Left kidney (tissue), 8 donors: ENCODE results near the gene ANKRD28. TPM values are rescaled to one million over a fixed set of nuclear protein-coding genes. Genes with fewer than 3 reads are reported as not detected.
"Not testable (repeated sequence)": the region's sequence is repeated elsewhere in the genome, so short reads cannot be mapped to it uniquely, and the experiment has no call there.

Source experiments
- DNase-seq: peaks from one replicate; pipeline ENCODE4 v3.0.0-alpha.2; 2013
- long read RNA-seq, 8 donors: transcript quantifications; one replicate each; lab custom pipeline, GENCODE V29; 2026
- polyA plus RNA-seq: library from polyadenylated mRNA; unstranded; fragments of 120-200 nt; gene quantifications from one replicate; pipeline ENCODE4 v1.2.1, GENCODE V29; 2013; ENCODE audit not compliant: insufficient read length

The ANKRD28 gene
- polyA plus RNA-seq = 63.2 TPM
- long read RNA-seq, donor 1, full-length matches to known transcripts = 4 of 4 reads
- long read RNA-seq, donor 1, partial matches to known transcripts = 0 of 4 reads
- long read RNA-seq, donor 1, other reads (novel, unspliced or antisense) = 0 of 4 reads
- long read RNA-seq, donor 2, partial matches to known transcripts = 13 of 13 reads
- long read RNA-seq, donor 2, other reads (novel, unspliced or antisense) = 0 of 13 reads
- long read RNA-seq, donor 3 = 0 reads
- long read RNA-seq, donor 4 = 0 reads
- long read RNA-seq, donor 5, full-length matches to known transcripts = 3 of 3 reads
- long read RNA-seq, donor 5, partial matches to known transcripts = 0 of 3 reads
- long read RNA-seq, donor 5, other reads (novel, unspliced or antisense) = 0 of 3 reads
- long read RNA-seq, donor 6, full-length matches to known transcripts = 2 of 2 reads
- long read RNA-seq, donor 6, partial matches to known transcripts = 0 of 2 reads
- long read RNA-seq, donor 6, other reads (novel, unspliced or antisense) = 0 of 2 reads
- long read RNA-seq, donor 7, full-length matches to known transcripts = 1 of 1 reads
- long read RNA-seq, donor 7, partial matches to known transcripts = 0 of 1 reads
- long read RNA-seq, donor 7, other reads (novel, unspliced or antisense) = 0 of 1 reads
- long read RNA-seq, donor 8, full-length matches to known transcripts = 1 of 1 reads
- long read RNA-seq, donor 8, partial matches to known transcripts = 0 of 1 reads
- long read RNA-seq, donor 8, other reads (novel, unspliced or antisense) = 0 of 1 reads

GRCh38 chr3:15797642-15798303, at the start of gene ANKRD28:
Gene ANKRD28, minus strand, starts transcription at chr3:15797979. Its CDS starts 1,458 bp downstream, at chr3:15796521.
- peak; percentile 46 for DNase-seq

GRCh38 chr3:15847239-15847638, 49.5 kb upstream of the ANKRD28 start:
- no peak for DNase-seq

- DNase-seq = no peak
Measured at GRCh38 chr3:15846606-15847005, 48.8 kb upstream of the ANKRD28 start.

GRCh38 chr3:15845475-15845874, 47.7 kb upstream of the ANKRD28 start:
- no peak for DNase-seq

GRCh38 chr3:15844889-15845288, 47.1 kb upstream of the ANKRD28 start:
- DNase-seq = no peak

- not testable (repeated sequence) for DNase-seq
Measured at GRCh38 chr3:15841091-15841973, 43.6 kb upstream of the ANKRD28 start.

- no peak for DNase-seq
Measured at GRCh38 chr3:15839568-15839967, 41.8 kb upstream of the ANKRD28 start.

GRCh38 chr3:15831927-15832326, 34.1 kb upstream of the ANKRD28 start:
- no peak for DNase-seq

GRCh38 chr3:15825016-15825415, 27.2 kb upstream of the ANKRD28 start:
- no peak for DNase-seq

- no peak for DNase-seq
Measured at GRCh38 chr3:15823092-15823491, 25.3 kb upstream of the ANKRD28 start.

- DNase-seq = no peak
Measured at GRCh38 chr3:15822281-15822680, 24.5 kb upstream of the ANKRD28 start.

- no peak for DNase-seq
Measured at GRCh38 chr3:15820911-15821310, 23.1 kb upstream of the ANKRD28 start.

- DNase-seq = no peak
Measured at GRCh38 chr3:15819576-15819975, 21.8 kb upstream of the ANKRD28 start.

- no peak for DNase-seq
Measured at GRCh38 chr3:15819043-15819442, 21.3 kb upstream of the ANKRD28 start.

GRCh38 chr3:15815696-15816095, 17.9 kb upstream of the ANKRD28 start:
- peak; percentile 64 for DNase-seq

GRCh38 chr3:15813079-15813478, 15.3 kb upstream of the ANKRD28 start:
- not testable (repeated sequence) for DNase-seq

- DNase-seq = no peak
Measured at GRCh38 chr3:15812183-15812582, 14.4 kb upstream of the ANKRD28 start.

GRCh38 chr3:15810702-15811101, 12.9 kb upstream of the ANKRD28 start:
- DNase-seq = no peak

GRCh38 chr3:15809313-15809712, 11.5 kb upstream of the ANKRD28 start:
- DNase-seq = no peak

- DNase-seq = no peak
Measured at GRCh38 chr3:15808679-15809310, 11.0 kb upstream of the ANKRD28 start.

GRCh38 chr3:15805756-15806266, 8.0 kb upstream of the ANKRD28 start:
- DNase-seq = no peak
